Keratinocyte (primary cell): ENCODE data around the gene RERE. TPM values are rescaled to one million over a fixed set of nuclear protein-coding genes. Genes with fewer than 3 reads are reported as not detected.

ENCODE experiments used
- DNase-seq: peaks from one replicate; pipeline ENCODE4 v3.0.0-alpha.2; 2011; ENCODE audit warnings: low read depth, missing footprints, low spot score
- FAIRE-seq: peaks from 2 replicates; lab custom pipeline; 2011; peaks lifted over from hg19 to GRCh38; lab: Jason Lieb, UNC
- H2AFZ ChIP-seq: 2 replicates; pipeline ENCODE4 v1.6.0; 2012; ENCODE audit warnings: low read length, control low read depth, inconsistent platforms; ENCODE audit not compliant: control insufficient read depth
- H3K27ac ChIP-seq: 2 replicates; pipeline ENCODE4 v1.5.1; 2011; ENCODE audit warnings: low read length; ENCODE audit not compliant: control insufficient read depth, insufficient read depth
- H3K27me3 ChIP-seq: 3 replicates; pipeline ENCODE4 v1.6.0; 2011; ENCODE audit warnings: low read length; ENCODE audit not compliant: control insufficient read depth, insufficient read depth; ENCODE audit errors: extremely low read depth
- H3K36me3 ChIP-seq, 2 experiments: 2 replicates in 1 of 2; 3 replicates in 1 of 2; pipeline ENCODE4 v1.5.1; 2011; ENCODE audit warnings: low read length in 2 of 2, mild to moderate bottlenecking in 1 of 2; ENCODE audit not compliant: control insufficient read depth in 2 of 2, insufficient read depth in 2 of 2; ENCODE audit errors: extremely low read depth in 1 of 2
- H3K4me1 ChIP-seq: 3 replicates; pipeline ENCODE4 v1.5.1; 2011; ENCODE audit warnings: low read length; ENCODE audit not compliant: control insufficient read depth, insufficient read depth; ENCODE audit errors: extremely low read depth
- H3K4me2 ChIP-seq: 3 replicates; pipeline ENCODE4 v1.6.0; 2011; ENCODE audit warnings: low read depth, low read length; ENCODE audit not compliant: control insufficient read depth, insufficient read depth; ENCODE audit errors: extremely low read depth
- H3K4me3 ChIP-seq, 3 experiments: fragments of 200-600 bp in 1 of 3; sonication (generic) in 1 of 3; 2 replicates in 2 of 3; 3 replicates in 1 of 3; pipeline ENCODE4 v1.5.1; 2011 to 2016; ENCODE audit warnings: low read length in 3 of 3, mild to moderate bottlenecking in 3 of 3, control low read depth in 2 of 3, inconsistent platforms in 1 of 3, low read depth in 1 of 3, mixed read lengths in 1 of 3, mixed run types in 1 of 3, moderate library complexity in 1 of 3; ENCODE audit not compliant: control insufficient read depth in 2 of 3, insufficient read depth in 2 of 3; ENCODE audit errors: extremely low read depth in 1 of 3
- H3K79me2 ChIP-seq: 2 replicates; pipeline ENCODE4 v1.6.0; 2012; ENCODE audit warnings: low read length; ENCODE audit not compliant: control insufficient read depth, insufficient read depth
- H3K9ac ChIP-seq: 3 replicates; pipeline ENCODE4 v1.6.0; 2011; ENCODE audit warnings: low read length; ENCODE audit not compliant: control insufficient read depth, insufficient read depth; ENCODE audit errors: extremely low read depth
- H3K9me1 ChIP-seq: 3 replicates; pipeline ENCODE4 v1.6.0; 2011; ENCODE audit warnings: low read length; ENCODE audit not compliant: control insufficient read depth, insufficient read depth; ENCODE audit errors: extremely low read depth
- H3K9me3 ChIP-seq: 2 replicates; pipeline ENCODE4 v1.5.1; 2012; ENCODE audit warnings: low read depth, low read length; ENCODE audit not compliant: control insufficient read depth
- H4K20me1 ChIP-seq: 3 replicates; pipeline ENCODE4 v1.6.0; 2011; ENCODE audit warnings: low read length; ENCODE audit not compliant: control insufficient read depth, insufficient read depth; ENCODE audit errors: extremely low read depth
- EZH2 ChIP-seq: IDR thresholded peaks from one replicate; pipeline ENCODE4 v1.6.1; 2012; ENCODE audit warnings: inconsistent platforms, mild to moderate bottlenecking, low read length, moderate library complexity
- dilution Hi-C: fragments of 300-500 bp; cut with MboI; formaldehyde crosslinking; loops from one replicate; pipeline ENCODE4 v1.7.0; 2020; ENCODE audit warnings: low sequenced_read_pairs; ENCODE audit not compliant: extremely low pct_ligation_motif_present
- polyA plus RNA-seq, 5 experiments: library from polyadenylated mRNA; depleted of rRNA in 3 of 5; stranded (reverse) in 3 of 5; stranded (forward) in 1 of 5; unstranded in 1 of 5; fragments of >200 nt; gene quantifications; 1 replicate in 1 of 5; 2 replicates in 3 of 5; 3 replicates in 1 of 5; pipeline versions ENCODE4 v1.2.1 to v1.2.3, GENCODE V29; 2011 to 2012; ENCODE audit warnings: missing spikeins in 2 of 5, low read depth in 1 of 5, low replicate concordance in 1 of 5
- TF ChIP-seq, protein P1 (sequence below), 3 experiments: IDR thresholded peaks in 1 of 3; conservative IDR thresholded peaks in 1 of 3; optimal IDR thresholded peaks in 1 of 3; 2 replicates in 2 of 3; 3 replicates in 1 of 3; pipeline versions ENCODE3 to v1.5.1; 2011; ENCODE audit warnings: low read length in 3 of 3, mild to moderate bottlenecking in 3 of 3, moderate library complexity in 2 of 3, control low read depth in 1 of 3, inconsistent platforms in 1 of 3; ENCODE audit not compliant: insufficient read depth in 2 of 3; ENCODE audit errors: extremely low read depth in 1 of 3

Gene RERE
- polyA plus RNA-seq, 1 donor (not counting 4 experiments of a cell fraction or from before 2014, with no cell fraction given): 3.8 TPM

DNA sequence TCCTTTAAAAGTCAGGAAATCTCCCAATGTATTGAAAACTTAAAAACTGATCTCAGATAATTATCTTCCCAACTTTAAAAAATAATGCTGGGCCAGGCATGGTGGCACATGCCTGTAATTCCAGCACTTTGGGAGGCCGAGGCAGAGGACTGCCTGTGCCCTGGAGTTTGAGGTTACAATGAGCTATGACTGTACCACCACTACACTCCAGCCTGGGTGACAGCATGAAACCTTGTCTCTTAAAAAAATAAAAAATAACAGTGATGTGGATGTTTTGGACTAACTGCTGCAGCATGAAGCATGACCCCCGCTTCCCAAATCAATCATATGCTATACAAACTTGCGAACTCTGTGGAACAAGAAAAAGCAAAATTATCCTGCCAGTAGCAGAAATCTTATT lies 186.3 kb downstream of the RERE start:
- H3K4me1 ChIP-seq: peaks cover 11% of the 10 kb centered on the region
- no peaks in the 10 kb centered on the region for H3K9me1 ChIP-seq
- H3K27me3 ChIP-seq: no peaks in the 10 kb centered on the region
- no peak overlapping the region for H3K27ac ChIP-seq
- no peak overlapping the region for H3K4me3 ChIP-seq
- FAIRE-seq: no peak
- H3K4me2 ChIP-seq: no peak overlapping the region
- TF ChIP-seq, protein P1, sequence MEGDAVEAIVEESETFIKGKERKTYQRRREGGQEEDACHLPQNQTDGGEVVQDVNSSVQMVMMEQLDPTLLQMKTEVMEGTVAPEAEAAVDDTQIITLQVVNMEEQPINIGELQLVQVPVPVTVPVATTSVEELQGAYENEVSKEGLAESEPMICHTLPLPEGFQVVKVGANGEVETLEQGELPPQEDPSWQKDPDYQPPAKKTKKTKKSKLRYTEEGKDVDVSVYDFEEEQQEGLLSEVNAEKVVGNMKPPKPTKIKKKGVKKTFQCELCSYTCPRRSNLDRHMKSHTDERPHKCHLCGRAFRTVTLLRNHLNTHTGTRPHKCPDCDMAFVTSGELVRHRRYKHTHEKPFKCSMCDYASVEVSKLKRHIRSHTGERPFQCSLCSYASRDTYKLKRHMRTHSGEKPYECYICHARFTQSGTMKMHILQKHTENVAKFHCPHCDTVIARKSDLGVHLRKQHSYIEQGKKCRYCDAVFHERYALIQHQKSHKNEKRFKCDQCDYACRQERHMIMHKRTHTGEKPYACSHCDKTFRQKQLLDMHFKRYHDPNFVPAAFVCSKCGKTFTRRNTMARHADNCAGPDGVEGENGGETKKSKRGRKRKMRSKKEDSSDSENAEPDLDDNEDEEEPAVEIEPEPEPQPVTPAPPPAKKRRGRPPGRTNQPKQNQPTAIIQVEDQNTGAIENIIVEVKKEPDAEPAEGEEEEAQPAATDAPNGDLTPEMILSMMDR (optimal IDR thresholded peaks at IDR 0.05 in 1 of 3, IDR thresholded peaks at IDR 0.05 in 1 of 3, conservative IDR thresholded peaks at IDR 0.05 in 1 of 3; ENCODE audit: extremely low read depth in 1 of 3, insufficient read depth in 2 of 3, low read length in 3 of 3): no peak
- no peak for TF ChIP-seq EZH2
- no peaks in the 10 kb centered on the region for H3K9me3 ChIP-seq
- dilution Hi-C loops: loop anchor here (25.0 kb wide), 1 partner anchor 106 kb away; no protein-coding TSS in a partner anchor
- no peaks in the 10 kb centered on the region for H3K79me2 ChIP-seq
- no peak overlapping the region for H2AFZ ChIP-seq
- H4K20me1 ChIP-seq: no peaks in the 10 kb centered on the region
- no peak overlapping the region for H3K9ac ChIP-seq
- H3K36me3 ChIP-seq: peaks cover 0 to 1% of the 10 kb centered on the region in 2 experiments
- no peak for DNase-seq

GRCh38 chr1:8629241-8630091 lies 188.0 kb downstream of the RERE start:
- no peaks in the 10 kb centered on the region for H3K79me2 ChIP-seq
- FAIRE-seq: no peak
- DNase-seq: no peak
- H3K36me3 ChIP-seq: peaks cover 0 to 1% of the 10 kb centered on the region in 2 experiments
- H4K20me1 ChIP-seq: no peaks in the 10 kb centered on the region
- dilution Hi-C loops: loop anchor here (25.0 kb wide), 1 partner anchor 108 kb away; no protein-coding TSS in a partner anchor
- no peaks in the 10 kb centered on the region for H3K9me1 ChIP-seq
- no peak overlapping the region for H2AFZ ChIP-seq
- H3K27me3 ChIP-seq: no peaks in the 10 kb centered on the region
- no peak for TF ChIP-seq EZH2
- TF ChIP-seq, protein P1 (optimal IDR thresholded peaks at IDR 0.05 in 1 of 3, IDR thresholded peaks at IDR 0.05 in 1 of 3, conservative IDR thresholded peaks at IDR 0.05 in 1 of 3; ENCODE audit: extremely low read depth in 1 of 3, insufficient read depth in 2 of 3, low read length in 3 of 3): no peak
- no peaks in the 10 kb centered on the region for H3K9me3 ChIP-seq
- no peak overlapping the region for H3K4me3 ChIP-seq
- H3K9ac ChIP-seq: no peak overlapping the region
- H3K4me1 ChIP-seq: peaks cover 12% of the 10 kb centered on the region
- no peak overlapping the region for H3K4me2 ChIP-seq
- H3K27ac ChIP-seq: no peak overlapping the region
